A673 (cell line): ENCODE data around the gene TOLLIP. TPM values are rescaled to one million over a fixed set of nuclear protein-coding genes. Genes with fewer than 3 reads are reported as not detected.

Experiments used
- BruUV-seq: library from RNA; stranded (reverse); fragments of 400-500 nt; replicated peaks from 2 replicates; lab custom pipeline; 2021; lab: Mats Ljungman, UMichigan
- CTCF ChIA-PET: fragments of 300-600 bp; sonication (Branson Sonifier 250); formaldehyde crosslinking; loops from one replicate; lab custom pipeline; 2022; ENCODE audit warnings: antibody characterized with exemption; lab: Charles Lee
- POLR2A ChIA-PET: fragments of 300-600 bp; sonication (Branson Sonifier 250); formaldehyde crosslinking; loops from one replicate; lab custom pipeline; 2022; ENCODE audit warnings: antibody characterized with exemption; ENCODE audit not compliant: low non-redundant PET; lab: Charles Lee
- DNase-seq: peaks from one replicate; pipeline ENCODE4 v3.0.0-alpha.2; 2015; ENCODE audit warnings: low spot score
- H3K27ac ChIP-seq: fragments of 200-600 bp; sonication (generic); 2 replicates; pipeline ENCODE4 v1.5.1; 2016; ENCODE audit warnings: mixed run types, low read depth, mild to moderate bottlenecking, mixed read lengths, antibody characterized with exemption, low read length; ENCODE audit not compliant: poor library complexity, severe bottlenecking
- H3K27me3 ChIP-seq: fragments of 200-600 bp; sonication (generic); replicated peaks from 2 replicates; pipeline ENCODE4 v1.6.1; 2017; ENCODE audit warnings: mixed run types, low read depth, mild to moderate bottlenecking, mixed read lengths, antibody characterized with exemption, low read length; ENCODE audit not compliant: insufficient read depth, poor library complexity
- H3K36me3 ChIP-seq: fragments of 200-600 bp; sonication (generic); 2 replicates; pipeline ENCODE4 v1.6.1; 2016; ENCODE audit warnings: mixed run types, mild to moderate bottlenecking, mixed read lengths, antibody characterized with exemption, low read length; ENCODE audit not compliant: insufficient read depth, poor library complexity, severe bottlenecking
- H3K4me1 ChIP-seq: fragments of 200-600 bp; sonication (generic); 2 replicates; pipeline ENCODE4 v1.6.1; 2017; ENCODE audit warnings: mixed run types, mild to moderate bottlenecking, mixed read lengths, antibody characterized with exemption, low read length; ENCODE audit not compliant: insufficient read depth, poor library complexity, severe bottlenecking
- H3K4me3 ChIP-seq: fragments of 200-600 bp; sonication (generic); 2 replicates; pipeline ENCODE4 v1.5.1; 2016; ENCODE audit warnings: low read depth, mixed run types, mild to moderate bottlenecking, mixed read lengths, low read length; ENCODE audit not compliant: poor library complexity, severe bottlenecking
- H3K9me3 ChIP-seq: fragments of 200-600 bp; sonication (generic); 2 replicates; pipeline ENCODE4 v1.6.1; 2016; ENCODE audit warnings: mixed run types, low read depth, mild to moderate bottlenecking, mixed read lengths, antibody characterized with exemption, low read length; ENCODE audit not compliant: poor library complexity, severe bottlenecking
- CTCF ChIP-seq: fragments of 300-800, 200-600 bp; sonication (generic); conservative IDR thresholded peaks from 2 replicates; pipeline ENCODE4 v1.5.1; 2017; ENCODE audit warnings: low read depth, mild to moderate bottlenecking, antibody characterized with exemption, low read length, moderate library complexity, mixed read lengths
- EZH2 ChIP-seq: fragments of 200-600 bp; sonication (generic); IDR thresholded peaks from 2 replicates; pipeline ENCODE4 v1.6.1; 2017; ENCODE audit warnings: borderline replicate concordance, low read depth, mild to moderate bottlenecking, mixed read lengths, antibody characterized with exemption, low read length; ENCODE audit not compliant: poor library complexity, severe bottlenecking
- intact Hi-C: fragments of 100-400 bp; cut with micrococcal nuclease; formaldehyde crosslinking; loops from one replicate; pipeline ENCODE4 v1.10.0; 2022; ENCODE audit not compliant: unreplicated experiment
- total RNA-seq: library from RNA; stranded (reverse); gene quantifications from 2 replicates; pipeline ENCODE4 v1.2.3, GENCODE V29; 2021

TOLLIP gene
- total RNA-seq, 1 experiment from 2014 or later = 32.5 TPM

GRCh38 chr11:1356478-1356960 is 47.1 kb upstream of the TOLLIP start:
- ChIA-PET POLR2A (no interaction called here), CTCF (no interaction called here)
- H3K4me1 ChIP-seq = no peaks in the 10 kb centered on the region
- H3K27me3 ChIP-seq = no peaks in the 10 kb centered on the region
- intact Hi-C loops = no loop called here
- no peak overlapping the region for H3K27ac ChIP-seq
- no peak for DNase-seq
- H3K9me3 ChIP-seq = no peaks in the 10 kb centered on the region
- TF ChIP-seq EZH2 (no peak), CTCF (no peak)
- no peak overlapping the region for H3K4me3 ChIP-seq
- H3K36me3 ChIP-seq = no peaks in the 10 kb centered on the region
- no TSS peak for BruUV-seq

- CTCF ChIA-PET = no interaction called here
- intact Hi-C loops = no loop called here
- Histone ChIP-seq H3K27ac (no peak overlapping the region), H3K36me3 (no peaks in the 10 kb centered on the region), H3K27me3 (no peaks in the 10 kb centered on the region), H3K4me1 (no peaks in the 10 kb centered on the region), H3K4me3 (no peak overlapping the region), H3K9me3 (no peaks in the 10 kb centered on the region)
- DNase-seq = no peak
- no TSS peak for BruUV-seq
- POLR2A ChIA-PET = no interaction called here
- TF ChIP-seq EZH2 (no peak), CTCF (no peak)
Measured at GRCh38 chr11:1356007-1356435, 46.6 kb upstream of the TOLLIP start.

- intact Hi-C loops = no loop called here
- DNase-seq = no peak
- H3K9me3 ChIP-seq = no peaks in the 10 kb centered on the region
- no TSS peak for BruUV-seq
- H3K4me3 ChIP-seq = no peak overlapping the region
- no peaks in the 10 kb centered on the region for H3K27me3 ChIP-seq
- no peak for TF ChIP-seq EZH2
- TF ChIP-seq CTCF = no peak
- no peaks in the 10 kb centered on the region for H3K36me3 ChIP-seq
- no peaks in the 10 kb centered on the region for H3K4me1 ChIP-seq
- no peak overlapping the region for H3K27ac ChIP-seq
- POLR2A ChIA-PET = no interaction called here
- CTCF ChIA-PET = no interaction called here
Measured at GRCh38 chr11:1354125-1354938, 44.9 kb upstream of the TOLLIP start.
